HG02588 (cell line): Measurements from ENCODE around the gene ANKFN1.

Source experiments
- ATAC-seq: cut with Tn5 transposase; IDR thresholded peaks from one replicate; pipeline ENCODE4 v1.9.1; 2021; ENCODE audit warnings: mild to moderate bottlenecking, moderate library complexity; ENCODE audit not compliant: unreplicated experiment

ANKFN1 gene

GRCh38 chr17:56497132-56497531, 343.9 kb downstream of the ANKFN1 start:
- ATAC-seq = no peak

DNA sequence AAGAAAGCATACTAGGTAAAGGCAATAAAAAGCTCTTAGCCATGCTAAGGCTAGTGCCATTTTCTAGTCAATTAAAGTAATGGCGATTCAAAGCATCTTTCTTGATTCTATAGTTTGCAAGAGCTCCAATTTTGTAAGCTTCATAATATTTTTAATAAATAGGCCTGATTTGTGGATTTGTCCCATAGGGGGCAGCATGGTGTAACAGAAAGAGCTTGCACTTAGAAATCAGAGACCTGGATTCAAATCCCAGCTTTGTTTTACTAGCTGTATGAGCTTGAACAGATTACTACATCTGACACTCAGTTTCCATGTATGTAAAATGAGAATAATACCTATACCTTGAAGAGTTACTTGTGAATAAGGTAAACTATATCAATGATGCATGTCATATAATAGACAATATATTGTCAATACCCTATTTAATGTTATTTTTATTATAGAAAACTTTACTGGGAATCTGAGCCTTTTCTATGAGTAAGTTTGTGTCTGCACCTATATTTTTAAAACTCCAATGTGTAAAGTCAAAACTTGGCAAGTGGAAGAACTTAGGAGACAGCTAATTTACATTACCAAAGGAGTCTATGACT, 346.6 kb downstream of the ANKFN1 start:
- ATAC-seq = no peak

DNA sequence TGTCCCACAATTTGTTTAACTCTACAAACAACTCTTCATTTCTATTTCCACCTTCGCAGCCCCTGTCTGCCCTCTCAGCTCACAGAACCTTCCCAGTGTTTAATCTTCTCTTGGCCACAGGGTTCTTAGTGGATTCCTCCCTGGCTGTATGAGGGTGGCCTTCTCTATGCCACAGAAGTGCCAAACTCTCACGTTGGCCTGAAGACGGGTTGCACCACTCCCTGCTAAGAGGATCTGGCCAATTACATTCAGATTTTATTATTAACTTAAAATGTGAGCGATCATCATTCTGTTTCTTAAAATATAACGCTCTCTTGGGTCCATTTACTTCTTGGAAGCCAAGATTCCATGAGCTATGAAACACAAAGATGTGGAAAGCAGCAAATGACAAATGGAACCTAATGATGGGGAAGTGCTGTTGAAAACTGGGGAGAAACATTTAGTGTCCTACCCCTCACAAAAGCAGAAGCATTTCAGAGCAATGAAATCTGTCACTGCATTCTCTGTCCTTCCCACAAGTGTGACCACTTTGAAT, 348.9 kb downstream of the ANKFN1 start:
- no peak for ATAC-seq

- ATAC-seq = no peak
Observed at GRCh38 chr17:56505154-56505756, 352.0 kb downstream of the ANKFN1 start.

GRCh38 chr17:56506349-56506748, 353.1 kb downstream of the ANKFN1 start:
- no peak for ATAC-seq

DNA sequence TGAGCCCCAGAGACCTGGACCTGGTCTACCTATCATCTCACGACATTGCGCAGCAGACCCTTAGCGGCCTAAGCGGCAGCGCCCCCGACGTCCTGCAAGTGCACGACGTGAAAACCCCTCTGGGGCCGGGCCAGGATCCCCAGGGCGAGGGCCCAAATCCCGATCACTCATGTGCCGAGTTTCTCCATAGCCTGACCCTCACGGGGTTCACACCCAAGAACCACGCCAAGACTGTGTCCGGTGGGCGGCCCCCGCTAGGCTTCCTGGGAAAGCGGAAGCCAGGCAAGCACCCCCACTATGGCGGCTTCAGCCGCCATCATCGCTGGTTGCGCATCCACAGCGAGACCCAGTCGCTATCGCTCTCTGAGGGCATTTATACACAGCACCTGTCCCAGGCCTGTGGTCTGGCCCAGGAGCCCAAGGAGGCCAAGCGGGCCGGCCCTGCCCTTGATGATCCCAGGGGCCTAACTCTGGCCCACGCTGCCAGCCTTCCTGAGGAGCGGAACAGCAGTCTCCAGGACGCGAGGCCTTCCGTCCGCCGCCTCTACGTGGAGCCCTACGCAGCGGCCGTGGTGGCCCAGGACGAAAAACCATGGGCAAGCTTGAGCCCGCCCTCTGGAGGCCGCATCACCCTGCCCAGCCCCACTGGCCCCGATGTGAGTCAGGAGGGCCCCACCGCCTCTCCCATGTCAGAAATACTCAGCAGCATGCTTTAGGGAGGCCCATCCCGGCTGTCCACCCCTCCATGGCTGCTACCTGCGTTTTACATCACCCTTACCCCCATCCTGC, 357.5 kb downstream of the ANKFN1 start:
- ATAC-seq = no peak

DNA sequence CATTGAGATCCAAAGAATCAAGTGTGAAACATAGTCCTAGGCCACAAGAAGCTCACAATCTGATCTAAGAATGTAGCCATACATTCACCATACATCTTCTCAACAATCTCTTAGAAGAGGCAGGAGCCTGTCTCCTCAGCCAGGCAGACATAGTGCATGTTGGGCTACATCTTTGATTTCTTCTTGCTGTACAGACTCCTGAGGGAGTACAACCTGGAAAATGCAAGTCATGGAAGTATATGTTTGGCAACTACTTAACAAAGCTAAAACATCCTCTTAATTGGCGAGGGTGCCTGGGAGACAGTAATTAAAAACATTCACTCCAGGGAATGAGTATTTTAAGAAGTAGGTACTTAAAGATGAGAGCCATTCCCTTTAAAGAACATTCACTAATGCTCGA, 361.0 kb downstream of the ANKFN1 start:
- ATAC-seq = no peak

GRCh38 chr17:56514899-56515298, 361.6 kb downstream of the ANKFN1 start:
- no peak for ATAC-seq

DNA sequence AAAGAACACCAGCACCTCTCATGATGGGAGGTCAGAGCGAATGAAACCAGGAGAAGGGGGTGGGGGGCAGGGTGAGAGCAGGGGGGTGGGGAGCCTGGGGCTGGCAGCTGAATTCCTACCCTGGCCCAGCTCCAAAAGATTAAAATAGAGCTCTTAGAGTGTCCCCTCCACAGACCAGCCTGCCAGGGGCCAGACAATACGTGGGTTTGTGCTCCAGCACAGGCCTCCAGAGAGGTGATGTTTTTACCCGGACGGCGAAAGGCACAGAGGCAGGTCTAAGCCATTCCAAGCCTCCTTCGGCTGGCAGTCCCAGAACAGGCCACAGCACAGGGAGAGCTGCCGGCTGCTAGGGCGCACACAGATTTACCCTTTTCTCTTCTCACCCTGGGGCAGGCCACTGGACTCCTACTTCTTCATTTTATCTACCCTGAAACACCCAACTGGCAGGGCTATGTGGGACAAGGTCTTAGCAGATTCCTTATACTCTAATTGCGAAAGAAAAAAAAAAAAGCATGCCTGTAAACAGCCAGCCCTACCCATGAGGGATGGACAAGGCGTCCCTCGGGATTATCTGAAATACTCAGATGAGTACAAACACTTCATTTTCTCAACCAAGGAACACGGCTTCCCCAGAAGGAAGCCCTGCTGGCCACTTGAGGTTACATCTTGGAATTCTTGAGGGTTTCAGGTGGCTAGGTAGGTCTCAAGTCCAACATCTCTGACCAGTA, 368.3 kb downstream of the ANKFN1 start:
- ATAC-seq = no peak

DNA sequence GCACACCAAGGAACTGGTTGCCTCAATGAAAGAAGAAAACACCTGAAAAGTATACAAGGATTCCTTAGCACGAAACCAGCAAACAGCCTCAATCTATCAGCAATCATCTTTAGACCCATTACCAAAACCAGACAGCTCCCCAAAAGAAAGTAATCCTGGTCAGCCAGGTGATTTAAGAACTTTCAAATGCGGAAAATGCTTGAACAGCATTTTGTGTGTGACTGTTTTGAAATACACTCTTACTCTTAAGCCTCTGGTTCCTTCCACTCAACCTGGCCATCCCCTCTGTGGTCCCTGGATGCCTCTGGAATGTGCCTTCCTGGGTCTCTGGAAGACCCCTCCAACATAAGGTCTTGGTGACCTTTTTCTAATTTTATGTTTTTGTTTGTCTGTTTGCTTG, 369.8 kb downstream of the ANKFN1 start:
- ATAC-seq = no peak

GRCh38 chr17:56528696-56529095, 375.4 kb downstream of the ANKFN1 start:
- no peak for ATAC-seq

DNA sequence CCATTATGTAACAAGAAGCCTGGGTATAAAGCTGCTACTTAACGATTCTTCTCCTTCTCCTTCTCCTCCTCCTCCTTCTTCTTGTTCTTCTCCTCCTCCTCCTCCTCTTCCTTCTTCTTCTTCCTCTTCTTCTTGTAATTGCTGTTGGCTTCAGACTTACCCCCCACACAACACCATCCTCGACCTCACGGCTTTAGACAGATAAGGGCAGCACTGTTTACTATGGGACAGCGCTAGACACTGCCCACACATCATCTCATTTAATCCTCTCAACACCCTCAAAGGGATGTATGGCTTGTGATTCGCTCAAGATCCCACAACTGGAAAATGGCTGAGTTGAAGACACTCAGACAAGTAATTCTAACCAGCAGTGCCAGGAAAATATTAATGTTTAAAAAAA, 379.7 kb downstream of the ANKFN1 start:
- ATAC-seq = no peak

DNA sequence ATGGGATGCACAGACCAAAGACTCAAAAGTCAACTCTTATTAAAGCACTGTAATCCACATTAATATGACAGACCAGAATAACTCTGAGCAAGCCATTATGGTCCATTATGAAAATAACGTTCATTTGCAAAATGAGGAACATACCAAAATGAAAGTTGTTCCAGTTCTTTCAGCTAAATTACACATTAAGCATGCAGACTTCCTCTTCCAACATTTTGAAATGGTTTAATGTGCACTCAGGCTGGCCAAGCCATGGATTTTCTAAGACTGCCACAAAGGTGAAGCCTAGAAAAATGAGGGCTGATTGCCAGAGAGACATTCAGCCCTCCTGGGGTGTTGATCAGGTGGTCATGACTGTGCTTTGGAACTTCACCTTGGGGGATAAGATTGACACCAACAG, 383.5 kb downstream of the ANKFN1 start:
- ATAC-seq = no peak

DNA sequence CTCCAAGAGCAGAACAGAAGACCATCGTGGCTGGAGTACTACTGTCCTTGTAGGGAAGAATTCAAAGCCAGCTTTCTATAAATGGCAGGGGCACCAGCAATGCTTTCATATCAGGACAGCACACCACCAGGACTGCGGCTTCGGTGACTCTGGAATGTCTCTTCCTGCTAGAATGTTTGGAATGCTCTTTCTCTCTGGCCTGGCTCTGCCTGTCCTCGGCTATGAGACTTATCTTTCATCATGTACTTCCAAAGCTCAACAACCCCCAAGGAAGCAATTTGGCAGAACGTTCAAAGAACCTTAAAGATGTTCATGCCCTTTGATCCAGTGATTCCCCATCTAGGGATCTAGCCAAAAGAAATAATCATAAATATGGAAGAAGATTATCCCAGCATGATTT, 387.6 kb downstream of the ANKFN1 start:
- ATAC-seq = no peak

DNA sequence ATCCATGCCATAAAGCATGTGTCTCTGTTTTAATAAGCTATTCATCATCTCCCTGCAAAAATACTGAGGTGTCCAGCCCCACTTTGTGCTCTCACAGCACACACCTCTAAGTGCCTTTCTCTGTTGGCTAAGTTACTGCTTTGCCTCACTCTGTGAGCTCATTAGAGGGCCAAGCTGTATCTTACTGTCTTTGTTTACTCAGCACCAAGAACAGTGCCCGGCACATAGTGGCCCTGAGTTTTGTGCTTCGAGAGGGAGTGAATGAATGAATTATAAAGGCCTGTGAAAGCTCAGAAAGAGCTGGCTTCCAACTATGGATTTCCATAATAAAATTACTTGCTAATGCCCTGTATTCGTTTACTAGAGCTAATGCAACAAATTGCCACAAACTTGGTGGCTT, 390.0 kb downstream of the ANKFN1 start:
- ATAC-seq = no peak

GRCh38 chr17:56545106-56545505, 391.8 kb downstream of the ANKFN1 start:
- no peak for ATAC-seq

DNA sequence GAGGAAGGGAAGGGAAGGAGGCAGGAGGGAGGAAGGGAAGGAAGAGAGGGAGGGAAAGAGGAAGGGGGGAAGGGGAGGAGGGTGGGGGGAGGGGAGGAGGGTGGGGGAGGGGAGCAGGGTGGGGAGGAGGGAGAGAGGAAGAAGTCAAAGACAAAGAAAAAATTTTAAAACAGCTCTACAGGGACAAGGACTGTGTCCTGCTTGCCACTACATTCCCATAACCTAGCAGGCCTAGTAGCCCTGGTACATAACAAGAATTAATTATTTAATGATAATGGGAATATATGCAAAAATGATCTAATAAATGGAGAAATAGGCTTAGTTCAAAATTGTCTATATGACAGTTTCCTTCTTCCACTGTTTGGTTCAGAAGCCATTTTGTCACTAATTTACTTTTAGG, 392.7 kb downstream of the ANKFN1 start:
- ATAC-seq = no peak

GRCh38 chr17:56548661-56549060, 395.4 kb downstream of the ANKFN1 start:
- ATAC-seq = no peak

- no peak for ATAC-seq
Observed at GRCh38 chr17:56549501-56549900, 396.2 kb downstream of the ANKFN1 start.

DNA sequence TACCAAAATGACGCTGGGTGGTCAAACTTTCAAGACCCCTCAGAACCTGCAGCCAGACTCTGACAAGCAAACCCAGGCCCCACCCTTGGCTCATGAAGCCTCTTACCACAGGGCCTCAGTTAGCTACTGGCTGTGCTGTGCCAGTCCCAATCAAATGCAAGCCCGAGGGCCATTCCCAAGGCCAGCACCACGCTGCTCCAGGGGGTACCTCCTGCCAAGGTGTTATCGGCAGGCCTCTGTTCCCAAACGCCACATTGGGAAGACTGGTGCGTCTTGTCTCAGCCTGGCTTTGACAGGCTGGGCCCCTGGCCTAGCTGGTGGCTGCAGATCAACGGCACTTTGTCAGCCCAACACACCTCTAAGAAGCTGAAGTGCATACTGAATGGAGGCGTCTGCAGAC, 404.4 kb downstream of the ANKFN1 start:
- no peak for ATAC-seq

GRCh38 chr17:56558088-56558487, 404.8 kb downstream of the ANKFN1 start:
- no peak for ATAC-seq
